ENCODE data around the gene HEYL. TPM values are rescaled to one million over a fixed set of nuclear protein-coding genes. Genes with fewer than 3 reads are reported as not detected.
A peak's percentile ranks its signal among the peaks of the same experiment; 100 is the strongest.

Gene HEYL
- total and polyA plus RNA-seq, 2 experiments from 2014 or later, result not detected

GRCh38 chr1:39681294-39681693 lies 41.9 kb upstream of the HEYL start:
- TF ChIP-seq EZH2phosphoT487 (IDR thresholded peaks at IDR 0.05; ENCODE audit: insufficient read depth, low read depth), result no peak
- TF ChIP-seq EZH2 (IDR thresholded peaks at IDR 0.05; ENCODE audit: insufficient read depth, poor library complexity, severe bottlenecking), result no peak
- in situ Hi-C loops (cut with MboI), result no loop called here
- Histone ChIP-seq H3K4me1 (ENCODE audit: insufficient read depth) (no peaks in the 10 kb centered on the region), H3K9me3 (ENCODE audit: low read depth) (no peaks in the 10 kb centered on the region), H3K79me2 (ENCODE audit: insufficient read depth) (no peaks in the 10 kb centered on the region), H2AFZ (no peak overlapping the region), H3K27me3 (replicated peaks; ENCODE audit: insufficient read depth) (peaks cover 49% of the 10 kb centered on the region), H3K9ac (no peak overlapping the region), H3K27ac (no peak overlapping the region), H3K9me2 (ENCODE audit: insufficient read depth) (no peaks in the 10 kb centered on the region), H4K20me1 (ENCODE audit: insufficient read depth) (no peaks in the 10 kb centered on the region), H3K4me2 (ENCODE audit: unreplicated experiment) (no peak overlapping the region), H3K4me3 (no peak overlapping the region), H3F3A (ENCODE audit: insufficient read depth) (no peaks in the 10 kb centered on the region), H3K36me3 (ENCODE audit: low read depth) (no peaks in the 10 kb centered on the region)
- no peak for DNase-seq
- WGBS, 2 experiments (ENCODE audit: low coverage in 1 of 2, low lambda C conversion rate in 2 of 2, missing lambda C conversion rate in 2 of 2), result 74 to 75% methylated on average over 3 of the region's 3 CpGs

GRCh38 chr1:39680751-39681150 lies 41.3 kb upstream of the HEYL start:
- Histone ChIP-seq H3K4me3 (no peak overlapping the region), H4K20me1 (ENCODE audit: insufficient read depth) (no peaks in the 10 kb centered on the region), H3K4me2 (ENCODE audit: unreplicated experiment) (no peak overlapping the region), H3F3A (ENCODE audit: insufficient read depth) (no peaks in the 10 kb centered on the region), H3K27ac (no peak overlapping the region), H3K79me2 (ENCODE audit: insufficient read depth) (no peaks in the 10 kb centered on the region), H3K9me3 (ENCODE audit: low read depth) (no peaks in the 10 kb centered on the region), H3K4me1 (ENCODE audit: insufficient read depth) (no peaks in the 10 kb centered on the region), H3K27me3 (replicated peaks; ENCODE audit: insufficient read depth) (peaks cover 47% of the 10 kb centered on the region), H3K9me2 (ENCODE audit: insufficient read depth) (no peaks in the 10 kb centered on the region), H3K9ac (no peak overlapping the region), H3K36me3 (ENCODE audit: low read depth) (no peaks in the 10 kb centered on the region), H2AFZ (no peak overlapping the region)
- TF ChIP-seq EZH2phosphoT487 (IDR thresholded peaks at IDR 0.05; ENCODE audit: insufficient read depth, low read depth), result no peak
- TF ChIP-seq EZH2 (IDR thresholded peaks at IDR 0.05; ENCODE audit: insufficient read depth, poor library complexity, severe bottlenecking), result no peak
- no peak for DNase-seq
- in situ Hi-C loops (cut with MboI), result no loop called here
- 67% methylated on average over 4 of the region's 4 CpGs for WGBS, 2 experiments (ENCODE audit: low coverage in 1 of 2, low lambda C conversion rate in 2 of 2, missing lambda C conversion rate in 2 of 2)

GRCh38 chr1:39679821-39680220 lies 40.4 kb upstream of the HEYL start:
- TF ChIP-seq EZH2phosphoT487 (IDR thresholded peaks at IDR 0.05; ENCODE audit: insufficient read depth, low read depth) (no peak), EZH2 (IDR thresholded peaks at IDR 0.05; ENCODE audit: insufficient read depth, poor library complexity, severe bottlenecking) (no peak)
- no peaks in the 10 kb centered on the region for H3K79me2 ChIP-seq (ENCODE audit: insufficient read depth)
- 14 to 30% methylated on average over 2 of the region's 2 CpGs for WGBS, 2 experiments (ENCODE audit: low coverage in 1 of 2, low lambda C conversion rate in 2 of 2, missing lambda C conversion rate in 2 of 2)
- no peak overlapping the region for H3K4me3 ChIP-seq
- no peaks in the 10 kb centered on the region for H3K36me3 ChIP-seq (ENCODE audit: low read depth)
- H3K9me3 ChIP-seq (ENCODE audit: low read depth), result no peaks in the 10 kb centered on the region
- H3K27ac ChIP-seq, result no peak overlapping the region
- H3K9me2 ChIP-seq (ENCODE audit: insufficient read depth), result no peaks in the 10 kb centered on the region
- in situ Hi-C loops (cut with MboI), result no loop called here
- H3K27me3 ChIP-seq (replicated peaks; ENCODE audit: insufficient read depth), result peaks cover 42% of the 10 kb centered on the region
- no peaks in the 10 kb centered on the region for H3K4me1 ChIP-seq (ENCODE audit: insufficient read depth)
- H3K4me2 ChIP-seq (ENCODE audit: unreplicated experiment), result no peak overlapping the region
- no peak overlapping the region for H3K9ac ChIP-seq
- H4K20me1 ChIP-seq (ENCODE audit: insufficient read depth), result no peaks in the 10 kb centered on the region
- no peak overlapping the region for H2AFZ ChIP-seq
- DNase-seq, result peak; percentile 37
- no peaks in the 10 kb centered on the region for H3F3A ChIP-seq (ENCODE audit: insufficient read depth)

GRCh38 chr1:39678889-39679288 lies 39.4 kb upstream of the HEYL start:
- Histone ChIP-seq H3K27ac (no peak overlapping the region), H3K27me3 (replicated peaks; ENCODE audit: insufficient read depth) (peaks cover 45% of the 10 kb centered on the region), H3K9ac (no peak overlapping the region), H3K36me3 (ENCODE audit: low read depth) (no peaks in the 10 kb centered on the region), H3K9me2 (ENCODE audit: insufficient read depth) (no peaks in the 10 kb centered on the region), H3K4me1 (ENCODE audit: insufficient read depth) (no peaks in the 10 kb centered on the region), H3K4me3 (no peak overlapping the region), H3F3A (ENCODE audit: insufficient read depth) (no peaks in the 10 kb centered on the region), H3K79me2 (ENCODE audit: insufficient read depth) (no peaks in the 10 kb centered on the region), H2AFZ (no peak overlapping the region), H4K20me1 (ENCODE audit: insufficient read depth) (no peaks in the 10 kb centered on the region), H3K9me3 (ENCODE audit: low read depth) (no peaks in the 10 kb centered on the region), H3K4me2 (ENCODE audit: unreplicated experiment) (no peak overlapping the region)
- TF ChIP-seq EZH2phosphoT487 (IDR thresholded peaks at IDR 0.05; ENCODE audit: insufficient read depth, low read depth), result no peak
- WGBS, 2 experiments (ENCODE audit: low coverage in 1 of 2, low lambda C conversion rate in 2 of 2, missing lambda C conversion rate in 2 of 2), result 26% methylated on average over 2 of the region's 2 CpGs
- DNase-seq, result no peak
- in situ Hi-C loops (cut with MboI), result no loop called here

- Histone ChIP-seq H3K4me1 (ENCODE audit: insufficient read depth) (no peaks in the 10 kb centered on the region), H3K27ac (no peak overlapping the region), H3K27me3 (replicated peaks; ENCODE audit: insufficient read depth) (peaks cover 44% of the 10 kb centered on the region), H3K79me2 (ENCODE audit: insufficient read depth) (no peaks in the 10 kb centered on the region), H3K4me2 (ENCODE audit: unreplicated experiment) (no peak overlapping the region), H3K4me3 (no peak overlapping the region), H3K36me3 (ENCODE audit: low read depth) (no peaks in the 10 kb centered on the region), H4K20me1 (ENCODE audit: insufficient read depth) (no peaks in the 10 kb centered on the region), H3F3A (ENCODE audit: insufficient read depth) (no peaks in the 10 kb centered on the region), H3K9me3 (ENCODE audit: low read depth) (no peaks in the 10 kb centered on the region), H3K9ac (no peak overlapping the region), H2AFZ (no peak overlapping the region), H3K9me2 (ENCODE audit: insufficient read depth) (no peaks in the 10 kb centered on the region)
- no peak for DNase-seq
- in situ Hi-C loops (cut with MboI), result no loop called here
- 65 to 66% methylated on average over 4 of the region's 4 CpGs for WGBS, 2 experiments (ENCODE audit: low coverage in 1 of 2, low lambda C conversion rate in 2 of 2, missing lambda C conversion rate in 2 of 2)
- TF ChIP-seq EZH2phosphoT487 (IDR thresholded peaks at IDR 0.05; ENCODE audit: insufficient read depth, low read depth) (no peak), EZH2 (IDR thresholded peaks at IDR 0.05; ENCODE audit: insufficient read depth, poor library complexity, severe bottlenecking) (no peak)
These were observed 38.2 kb upstream of the HEYL start for GRCh38 chr1:39677645-39678044.
